Right ventricle myocardium inferior (tissue), 1 donor: ENCODE measurements around the gene LRP1. TPM values are rescaled to one million over a fixed set of nuclear protein-coding genes. Genes with fewer than 3 reads are reported as not detected.

Experiments used
- ATAC-seq: fragments of 200-7000 bp; cut with Tn5 transposase; one replicate; pipeline ENCODE4 v1.9.1; 2020; ENCODE audit warnings: mild to moderate bottlenecking, moderate library complexity
- DNase-seq: peaks from one replicate; pipeline ENCODE4 v3.0.0; 2021; ENCODE audit errors: missing footprints
- intact Hi-C: fragments of 100-400 bp; cut with DNase I; formaldehyde crosslinking; loops from one replicate; pipeline ENCODE4 v1.11.0; 2022
- total RNA-seq: library from RNA; stranded (reverse); fragmentation: NEBNext Ultra II Directional; extraction: Animal tissue kit (Norgen Biotek cat#: 25700); gene quantifications from one replicate; pipeline ENCODE4 v1.2.1, GENCODE V29; 2021
- donor health status: DM: no; HTN: yes; CAD: no; lungs with severe emphysema.

LRP1 gene
- total RNA-seq, 1 donor from 2014 or later: 143 TPM

- DNase-seq (peak; percentile 69), ATAC-seq (no peak)
- intact Hi-C loops: no loop called here
Measured at GRCh38 chr12:57128519-57129247, 400 bp downstream of the LRP1 start.

DNA sequence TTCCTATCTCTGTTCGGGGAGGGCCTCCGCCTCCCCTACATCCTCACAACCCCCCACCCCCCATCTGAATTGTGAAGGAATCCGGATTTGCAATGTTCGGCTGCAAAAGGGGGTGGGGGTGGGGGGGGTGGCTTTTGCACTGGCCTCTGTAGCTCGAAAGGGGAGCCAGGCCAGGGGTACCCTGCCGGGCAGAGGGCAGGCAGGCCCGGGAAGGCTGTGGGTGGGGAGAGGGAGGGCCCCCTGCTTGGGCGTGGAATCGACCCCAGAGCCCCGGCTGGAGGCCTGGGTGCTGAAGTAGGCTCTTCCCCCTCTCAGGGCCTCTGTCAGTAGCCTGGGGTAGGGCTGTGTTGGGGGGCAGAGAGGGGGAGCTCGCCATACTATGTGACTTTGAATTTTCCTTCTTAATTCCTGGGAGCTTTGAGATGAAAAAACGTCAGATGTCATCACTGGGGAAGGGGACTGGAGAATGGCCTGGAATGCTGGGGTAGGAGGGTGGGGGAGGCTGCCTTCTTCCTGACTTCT, 1.1 kb downstream of the LRP1 start:
- ATAC-seq (no peak), DNase-seq (peak; percentile 45)
- intact Hi-C loops: no loop called here

GRCh38 chr12:57129889-57130288, 1.6 kb downstream of the LRP1 start:
- DNase-seq: no peak
- intact Hi-C loops: no loop called here
- ATAC-seq: no peak

- no peak for DNase-seq
- intact Hi-C loops: no loop called here
- no peak for ATAC-seq
Measured at GRCh38 chr12:57130941-57131340, 2.7 kb downstream of the LRP1 start.

DNA sequence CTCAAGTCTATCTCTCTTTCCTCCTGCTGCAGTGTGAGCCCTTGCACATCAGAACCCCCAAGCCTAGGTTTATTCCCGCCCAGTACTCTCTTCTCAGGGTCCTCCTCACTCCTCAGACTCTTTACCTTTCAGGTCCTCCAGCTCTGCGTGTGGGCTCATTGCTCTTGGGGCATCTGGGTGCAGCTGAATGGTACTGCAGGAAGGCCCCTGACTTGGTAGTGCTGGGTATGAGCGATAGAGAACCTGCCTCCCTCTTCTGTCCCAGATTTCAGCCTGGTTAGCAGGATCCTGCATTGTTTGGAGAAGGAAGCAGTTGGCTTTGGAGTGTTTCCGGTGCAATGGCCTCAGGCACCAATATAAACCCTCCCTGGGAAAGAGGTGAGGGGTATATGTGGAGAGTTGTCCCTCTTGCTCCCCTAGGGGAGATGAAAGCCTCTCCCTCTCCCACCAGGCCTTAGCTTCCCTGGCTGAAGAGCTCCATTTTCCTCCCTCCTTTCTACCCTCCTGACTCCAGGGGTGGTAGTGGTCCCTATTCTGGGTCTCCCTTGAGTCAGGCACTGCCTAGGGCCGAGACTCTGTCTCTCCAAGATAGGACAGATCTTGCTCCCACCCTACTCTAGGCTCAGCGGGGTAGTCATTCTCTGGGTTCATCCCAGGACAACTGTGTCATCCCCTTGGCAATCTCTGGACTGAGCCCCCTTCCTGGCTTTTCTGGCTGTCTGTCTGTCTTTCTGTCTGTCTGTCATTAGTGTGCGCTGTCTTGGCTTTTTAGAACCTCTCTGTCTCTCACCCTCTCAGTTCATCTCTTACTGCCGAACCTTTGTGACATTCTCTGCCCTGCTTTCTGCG, 3.8 kb downstream of the LRP1 start:
- DNase-seq: no peak
- intact Hi-C loops: no loop called here

GRCh38 chr12:57133013-57133569, 4.8 kb downstream of the LRP1 start:
- DNase-seq: no peak
- ATAC-seq: no peak
- intact Hi-C loops: no loop called here

More for the DNA sequence above, 3.8 kb downstream of the LRP1 start:
- ATAC-seq: no peak

DNA sequence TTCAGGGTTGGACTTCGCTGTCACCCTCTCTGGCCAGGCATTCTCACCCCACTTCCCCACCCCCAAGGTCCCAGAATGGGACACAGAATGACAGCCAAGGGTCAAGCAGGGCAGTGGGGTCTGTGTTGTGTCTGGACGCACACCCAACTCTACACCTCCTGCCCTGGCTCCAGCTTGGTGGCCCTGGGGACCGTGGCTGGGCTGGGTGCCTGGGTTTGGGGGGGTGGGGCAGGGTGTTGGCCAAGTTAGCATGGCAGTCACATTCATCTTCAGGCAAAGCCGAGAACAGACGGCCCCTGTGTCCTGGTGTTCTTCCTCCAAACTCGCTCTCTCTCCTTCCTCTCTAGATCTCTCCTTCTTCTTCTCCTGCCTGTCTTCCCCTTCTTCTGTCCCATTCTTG, 5.6 kb downstream of the LRP1 start:
- intact Hi-C loops: no loop called here
- peak; percentile 66 for ATAC-seq
- no peak for DNase-seq

DNA sequence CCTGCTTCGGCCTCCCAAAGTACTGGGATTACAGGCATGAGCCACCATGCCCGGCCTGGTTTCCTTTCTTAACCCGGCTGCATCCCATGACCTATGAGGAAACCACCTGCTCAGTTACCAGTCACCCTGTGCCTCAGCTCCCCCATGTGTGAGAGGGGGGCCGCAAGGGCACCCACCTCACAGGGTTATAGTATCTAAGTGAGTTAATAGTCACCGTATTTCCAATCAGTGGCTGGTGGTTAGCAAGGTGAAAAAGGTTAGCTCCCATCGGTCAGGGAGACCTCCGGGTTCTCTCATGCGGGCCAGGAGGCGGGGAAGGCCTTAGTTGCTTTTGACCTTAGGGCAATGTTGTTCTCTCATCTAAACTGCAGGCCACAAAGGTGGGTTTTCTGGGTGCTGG, 6.7 kb downstream of the LRP1 start:
- no peak for ATAC-seq
- intact Hi-C loops: no loop called here
- no peak for DNase-seq

GRCh38 chr12:57135527-57136326, 7.4 kb downstream of the LRP1 start:
- intact Hi-C loops: no loop called here

GRCh38 chr12:57138526-57139272, 10.4 kb downstream of the LRP1 start:
- ATAC-seq: peak; percentile 69
- peak; percentile 92 for DNase-seq

More at GRCh38 chr12:57135527-57136326, 7.4 kb downstream of the LRP1 start:
- DNase-seq (no peak), ATAC-seq (peak; percentile 66)

GRCh38 chr12:57139796-57140649, 11.7 kb downstream of the LRP1 start:
- ATAC-seq: no peak
- intact Hi-C loops: no loop called here

More at GRCh38 chr12:57138526-57139272, 10.4 kb downstream of the LRP1 start:
- intact Hi-C loops: no loop called here

DNA sequence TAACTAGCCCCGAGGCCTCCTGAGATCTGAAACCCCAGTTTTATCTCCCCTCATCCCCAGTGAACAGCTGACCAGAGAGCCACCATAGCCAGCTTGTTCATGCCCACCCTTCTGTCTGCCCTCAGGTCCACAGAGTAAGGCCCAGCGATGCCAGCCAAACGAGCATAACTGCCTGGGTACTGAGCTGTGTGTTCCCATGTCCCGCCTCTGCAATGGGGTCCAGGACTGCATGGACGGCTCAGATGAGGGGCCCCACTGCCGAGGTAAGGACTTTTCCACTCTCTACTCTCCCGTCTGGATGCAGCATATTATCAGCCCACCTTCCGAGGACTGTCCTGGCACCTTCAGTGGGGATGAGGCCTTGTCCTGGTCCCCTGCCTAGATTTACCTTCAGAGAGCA, 13.0 kb downstream of the LRP1 start:
- ATAC-seq (no peak), DNase-seq (peak; percentile 50)
- intact Hi-C loops: no loop called here

More at GRCh38 chr12:57139796-57140649, 11.7 kb downstream of the LRP1 start:
- DNase-seq: no peak

DNA sequence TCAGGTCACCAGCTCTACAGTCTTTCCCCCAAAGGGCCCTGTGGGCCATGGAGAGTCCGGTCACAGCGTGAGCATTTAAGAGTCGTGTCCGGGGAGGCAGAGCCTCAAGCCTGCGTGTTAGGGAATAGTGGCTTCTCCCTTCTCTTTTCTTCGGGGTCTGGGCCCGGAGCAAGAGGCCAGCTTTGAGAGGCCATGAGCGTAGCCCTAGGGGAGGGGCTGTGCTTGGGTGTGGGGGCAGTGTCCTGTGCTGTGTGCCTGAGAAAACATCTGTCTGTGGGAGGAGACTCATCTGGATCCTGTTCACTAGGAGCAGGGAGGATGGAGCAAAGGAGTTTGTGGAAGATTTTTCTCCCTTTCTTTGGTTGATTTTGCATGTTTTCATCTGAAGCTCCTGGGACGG, 13.8 kb downstream of the LRP1 start:
- ATAC-seq: peak; percentile 43
- intact Hi-C loops: no loop called here
- DNase-seq: peak; percentile 65

- DNase-seq (peak; percentile 18), ATAC-seq (no peak)
- intact Hi-C loops: no loop called here
Measured at GRCh38 chr12:57142727-57143126, 14.4 kb downstream of the LRP1 start.

GRCh38 chr12:57143454-57143853, 15.2 kb downstream of the LRP1 start:
- ATAC-seq: no peak
- intact Hi-C loops: no loop called here
- DNase-seq: peak; percentile 48

DNA sequence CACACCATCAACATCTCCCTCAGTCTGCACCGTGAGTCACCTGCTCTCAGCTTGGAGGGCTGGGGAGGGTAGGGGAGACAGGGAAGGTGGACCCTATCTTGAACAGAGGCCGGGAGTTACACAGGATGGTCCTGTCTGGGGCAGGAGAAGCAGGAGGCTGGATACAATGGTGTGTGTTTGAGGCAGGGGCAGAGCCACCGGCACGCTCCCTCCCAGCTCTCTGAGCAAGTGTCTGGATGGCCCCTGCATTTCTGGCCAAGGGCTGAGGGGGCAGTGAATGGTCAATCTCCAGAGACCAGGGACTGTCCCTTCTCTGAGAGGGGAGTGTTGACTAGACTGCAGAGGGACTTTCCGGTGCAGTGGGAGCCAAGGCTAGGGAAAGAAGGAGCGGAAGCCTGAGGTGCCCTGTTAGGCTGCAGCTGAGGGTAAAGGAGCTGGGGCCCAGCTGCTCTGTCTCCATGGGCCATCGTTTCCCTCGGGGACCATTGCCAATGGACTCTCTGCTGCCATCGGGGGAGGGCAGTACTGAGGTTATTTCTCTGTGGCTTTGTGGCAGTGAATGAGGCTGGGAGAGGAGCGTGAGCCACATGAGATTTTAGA, 17.3 kb downstream of the LRP1 start:
- DNase-seq (peak; percentile 37), ATAC-seq (no peak)
- intact Hi-C loops: no loop called here

DNA sequence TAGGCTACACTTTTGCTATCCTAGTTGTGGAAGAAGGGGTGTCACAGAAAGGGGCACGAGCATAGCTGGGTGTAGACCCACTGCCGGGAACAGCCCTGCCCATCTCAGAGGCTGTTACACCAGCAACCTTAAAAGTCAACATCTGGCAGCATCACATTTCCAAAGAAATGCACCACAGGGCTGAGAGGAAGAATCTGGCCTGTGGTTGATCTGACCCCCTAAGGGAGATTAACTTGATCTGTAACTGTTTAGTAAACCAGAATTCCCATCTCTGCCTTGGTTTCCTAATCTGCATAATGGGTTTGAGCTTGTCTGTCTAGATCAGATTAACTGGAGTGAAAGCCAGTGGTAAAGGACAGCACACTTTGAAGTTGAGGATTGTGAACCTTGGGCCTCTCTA, 17.8 kb downstream of the LRP1 start:
- no peak for ATAC-seq
- no peak for DNase-seq
- intact Hi-C loops: no loop called here
